ENCODE measurements around the gene DMRTB1. TPM values are rescaled to one million over a fixed set of nuclear protein-coding genes. Genes with fewer than 3 reads are reported as not detected.
A peak's percentile ranks its signal among the peaks of the same experiment; 100 is the strongest.

DMRTB1 gene
- total and polyA plus RNA-seq, 2 of the 8 experiments (the other 6 are each of a cell fraction or from before 2014, with no cell fraction given), result 0.06 to 0.35 TPM

DNA sequence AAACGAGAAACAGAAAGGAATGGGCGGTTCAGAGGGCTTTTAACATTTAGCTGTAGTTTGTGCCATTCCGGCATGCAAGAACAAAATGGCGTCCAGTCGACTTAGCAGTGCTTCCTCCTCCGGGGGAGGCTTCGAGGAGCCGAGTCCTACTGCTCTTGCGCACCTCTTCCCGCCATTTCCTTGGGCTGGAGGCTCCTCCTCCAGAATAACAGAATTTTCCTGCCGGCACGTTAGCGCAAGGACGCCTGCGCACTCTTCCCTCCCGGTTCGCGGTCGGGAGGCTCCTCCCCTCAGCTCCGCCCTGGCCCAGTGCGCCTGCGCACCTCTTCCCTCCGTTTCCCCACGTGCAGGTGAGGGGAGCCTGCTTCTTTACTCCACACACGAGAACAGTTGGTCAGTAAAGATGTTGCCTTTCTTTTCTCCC is 1.0 kb downstream of the DMRTB1 start (continued):
- TF ChIP-seq, protein P1, sequence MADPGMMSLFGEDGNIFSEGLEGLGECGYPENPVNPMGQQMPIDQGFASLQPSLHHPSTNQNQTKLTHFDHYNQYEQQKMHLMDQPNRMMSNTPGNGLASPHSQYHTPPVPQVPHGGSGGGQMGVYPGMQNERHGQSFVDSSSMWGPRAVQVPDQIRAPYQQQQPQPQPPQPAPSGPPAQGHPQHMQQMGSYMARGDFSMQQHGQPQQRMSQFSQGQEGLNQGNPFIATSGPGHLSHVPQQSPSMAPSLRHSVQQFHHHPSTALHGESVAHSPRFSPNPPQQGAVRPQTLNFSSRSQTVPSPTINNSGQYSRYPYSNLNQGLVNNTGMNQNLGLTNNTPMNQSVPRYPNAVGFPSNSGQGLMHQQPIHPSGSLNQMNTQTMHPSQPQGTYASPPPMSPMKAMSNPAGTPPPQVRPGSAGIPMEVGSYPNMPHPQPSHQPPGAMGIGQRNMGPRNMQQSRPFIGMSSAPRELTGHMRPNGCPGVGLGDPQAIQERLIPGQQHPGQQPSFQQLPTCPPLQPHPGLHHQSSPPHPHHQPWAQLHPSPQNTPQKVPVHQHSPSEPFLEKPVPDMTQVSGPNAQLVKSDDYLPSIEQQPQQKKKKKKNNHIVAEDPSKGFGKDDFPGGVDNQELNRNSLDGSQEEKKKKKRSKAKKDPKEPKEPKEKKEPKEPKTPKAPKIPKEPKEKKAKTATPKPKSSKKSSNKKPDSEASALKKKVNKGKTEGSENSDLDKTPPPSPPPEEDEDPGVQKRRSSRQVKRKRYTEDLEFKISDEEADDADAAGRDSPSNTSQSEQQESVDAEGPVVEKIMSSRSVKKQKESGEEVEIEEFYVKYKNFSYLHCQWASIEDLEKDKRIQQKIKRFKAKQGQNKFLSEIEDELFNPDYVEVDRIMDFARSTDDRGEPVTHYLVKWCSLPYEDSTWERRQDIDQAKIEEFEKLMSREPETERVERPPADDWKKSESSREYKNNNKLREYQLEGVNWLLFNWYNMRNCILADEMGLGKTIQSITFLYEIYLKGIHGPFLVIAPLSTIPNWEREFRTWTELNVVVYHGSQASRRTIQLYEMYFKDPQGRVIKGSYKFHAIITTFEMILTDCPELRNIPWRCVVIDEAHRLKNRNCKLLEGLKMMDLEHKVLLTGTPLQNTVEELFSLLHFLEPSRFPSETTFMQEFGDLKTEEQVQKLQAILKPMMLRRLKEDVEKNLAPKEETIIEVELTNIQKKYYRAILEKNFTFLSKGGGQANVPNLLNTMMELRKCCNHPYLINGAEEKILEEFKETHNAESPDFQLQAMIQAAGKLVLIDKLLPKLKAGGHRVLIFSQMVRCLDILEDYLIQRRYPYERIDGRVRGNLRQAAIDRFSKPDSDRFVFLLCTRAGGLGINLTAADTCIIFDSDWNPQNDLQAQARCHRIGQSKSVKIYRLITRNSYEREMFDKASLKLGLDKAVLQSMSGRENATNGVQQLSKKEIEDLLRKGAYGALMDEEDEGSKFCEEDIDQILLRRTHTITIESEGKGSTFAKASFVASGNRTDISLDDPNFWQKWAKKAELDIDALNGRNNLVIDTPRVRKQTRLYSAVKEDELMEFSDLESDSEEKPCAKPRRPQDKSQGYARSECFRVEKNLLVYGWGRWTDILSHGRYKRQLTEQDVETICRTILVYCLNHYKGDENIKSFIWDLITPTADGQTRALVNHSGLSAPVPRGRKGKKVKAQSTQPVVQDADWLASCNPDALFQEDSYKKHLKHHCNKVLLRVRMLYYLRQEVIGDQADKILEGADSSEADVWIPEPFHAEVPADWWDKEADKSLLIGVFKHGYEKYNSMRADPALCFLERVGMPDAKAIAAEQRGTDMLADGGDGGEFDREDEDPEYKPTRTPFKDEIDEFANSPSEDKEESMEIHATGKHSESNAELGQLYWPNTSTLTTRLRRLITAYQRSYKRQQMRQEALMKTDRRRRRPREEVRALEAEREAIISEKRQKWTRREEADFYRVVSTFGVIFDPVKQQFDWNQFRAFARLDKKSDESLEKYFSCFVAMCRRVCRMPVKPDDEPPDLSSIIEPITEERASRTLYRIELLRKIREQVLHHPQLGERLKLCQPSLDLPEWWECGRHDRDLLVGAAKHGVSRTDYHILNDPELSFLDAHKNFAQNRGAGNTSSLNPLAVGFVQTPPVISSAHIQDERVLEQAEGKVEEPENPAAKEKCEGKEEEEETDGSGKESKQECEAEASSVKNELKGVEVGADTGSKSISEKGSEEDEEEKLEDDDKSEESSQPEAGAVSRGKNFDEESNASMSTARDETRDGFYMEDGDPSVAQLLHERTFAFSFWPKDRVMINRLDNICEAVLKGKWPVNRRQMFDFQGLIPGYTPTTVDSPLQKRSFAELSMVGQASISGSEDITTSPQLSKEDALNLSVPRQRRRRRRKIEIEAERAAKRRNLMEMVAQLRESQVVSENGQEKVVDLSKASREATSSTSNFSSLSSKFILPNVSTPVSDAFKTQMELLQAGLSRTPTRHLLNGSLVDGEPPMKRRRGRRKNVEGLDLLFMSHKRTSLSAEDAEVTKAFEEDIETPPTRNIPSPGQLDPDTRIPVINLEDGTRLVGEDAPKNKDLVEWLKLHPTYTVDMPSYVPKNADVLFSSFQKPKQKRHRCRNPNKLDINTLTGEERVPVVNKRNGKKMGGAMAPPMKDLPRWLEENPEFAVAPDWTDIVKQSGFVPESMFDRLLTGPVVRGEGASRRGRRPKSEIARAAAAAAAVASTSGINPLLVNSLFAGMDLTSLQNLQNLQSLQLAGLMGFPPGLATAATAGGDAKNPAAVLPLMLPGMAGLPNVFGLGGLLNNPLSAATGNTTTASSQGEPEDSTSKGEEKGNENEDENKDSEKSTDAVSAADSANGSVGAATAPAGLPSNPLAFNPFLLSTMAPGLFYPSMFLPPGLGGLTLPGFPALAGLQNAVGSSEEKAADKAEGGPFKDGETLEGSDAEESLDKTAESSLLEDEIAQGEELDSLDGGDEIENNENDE (IDR thresholded peaks at IDR 0.05; ENCODE audit: insufficient replicate concordance, low read length), result no peak
- TF ChIP-seq YY1 (IDR thresholded peaks at IDR 0.05; ENCODE audit: low read depth, low read length), result 0 out of 2 replicates have a peak, but pooled peaks have one; percentile 41
